Measurements from ENCODE around the gene ZNF814.
A peak's percentile ranks its signal among the peaks of the same experiment; 100 is the strongest.
"Not testable (repeated sequence)": the region's sequence is repeated elsewhere in the genome, so short reads cannot be mapped to it uniquely, and the experiment has no call there.

Gene ZNF814

DNA sequence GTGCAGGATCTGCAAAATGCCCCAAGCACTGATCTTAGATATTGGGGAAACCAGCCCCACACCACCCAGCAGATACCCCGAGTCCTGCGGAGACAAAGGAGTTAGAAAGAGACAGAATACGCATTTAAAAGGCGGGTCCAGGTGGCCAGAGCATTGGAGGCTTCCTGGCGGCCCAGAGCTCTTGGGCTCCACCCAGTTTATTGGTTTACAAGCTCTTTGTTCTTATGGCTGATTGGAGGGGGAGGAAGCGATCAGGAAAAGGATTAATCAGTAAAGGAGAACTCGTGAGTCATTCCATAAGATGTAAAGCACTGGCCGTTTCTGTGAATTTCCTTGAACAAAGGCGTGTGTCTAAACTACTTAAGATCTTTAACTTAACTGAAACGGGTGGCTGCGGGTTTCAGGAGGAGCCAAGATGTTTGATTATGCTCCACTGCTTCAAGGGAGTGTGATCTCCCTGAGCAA lies 38.3 kb downstream of the ZNF814 start:
- no peak for DNase-seq (ENCODE audit: low read depth)
- TF ChIP-seq, protein P1, sequence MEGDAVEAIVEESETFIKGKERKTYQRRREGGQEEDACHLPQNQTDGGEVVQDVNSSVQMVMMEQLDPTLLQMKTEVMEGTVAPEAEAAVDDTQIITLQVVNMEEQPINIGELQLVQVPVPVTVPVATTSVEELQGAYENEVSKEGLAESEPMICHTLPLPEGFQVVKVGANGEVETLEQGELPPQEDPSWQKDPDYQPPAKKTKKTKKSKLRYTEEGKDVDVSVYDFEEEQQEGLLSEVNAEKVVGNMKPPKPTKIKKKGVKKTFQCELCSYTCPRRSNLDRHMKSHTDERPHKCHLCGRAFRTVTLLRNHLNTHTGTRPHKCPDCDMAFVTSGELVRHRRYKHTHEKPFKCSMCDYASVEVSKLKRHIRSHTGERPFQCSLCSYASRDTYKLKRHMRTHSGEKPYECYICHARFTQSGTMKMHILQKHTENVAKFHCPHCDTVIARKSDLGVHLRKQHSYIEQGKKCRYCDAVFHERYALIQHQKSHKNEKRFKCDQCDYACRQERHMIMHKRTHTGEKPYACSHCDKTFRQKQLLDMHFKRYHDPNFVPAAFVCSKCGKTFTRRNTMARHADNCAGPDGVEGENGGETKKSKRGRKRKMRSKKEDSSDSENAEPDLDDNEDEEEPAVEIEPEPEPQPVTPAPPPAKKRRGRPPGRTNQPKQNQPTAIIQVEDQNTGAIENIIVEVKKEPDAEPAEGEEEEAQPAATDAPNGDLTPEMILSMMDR (IDR thresholded peaks at IDR 0.05; ENCODE audit: low read depth, low read length, missing control alignments), result no peak
- H3K4me3 ChIP-seq (ENCODE audit: low read depth, low read length), result peak overlapping the region; percentile 66
- in situ Hi-C loops (cut with HindIII; ENCODE audit: low sequenced_read_pairs), result no loop called here

DNA sequence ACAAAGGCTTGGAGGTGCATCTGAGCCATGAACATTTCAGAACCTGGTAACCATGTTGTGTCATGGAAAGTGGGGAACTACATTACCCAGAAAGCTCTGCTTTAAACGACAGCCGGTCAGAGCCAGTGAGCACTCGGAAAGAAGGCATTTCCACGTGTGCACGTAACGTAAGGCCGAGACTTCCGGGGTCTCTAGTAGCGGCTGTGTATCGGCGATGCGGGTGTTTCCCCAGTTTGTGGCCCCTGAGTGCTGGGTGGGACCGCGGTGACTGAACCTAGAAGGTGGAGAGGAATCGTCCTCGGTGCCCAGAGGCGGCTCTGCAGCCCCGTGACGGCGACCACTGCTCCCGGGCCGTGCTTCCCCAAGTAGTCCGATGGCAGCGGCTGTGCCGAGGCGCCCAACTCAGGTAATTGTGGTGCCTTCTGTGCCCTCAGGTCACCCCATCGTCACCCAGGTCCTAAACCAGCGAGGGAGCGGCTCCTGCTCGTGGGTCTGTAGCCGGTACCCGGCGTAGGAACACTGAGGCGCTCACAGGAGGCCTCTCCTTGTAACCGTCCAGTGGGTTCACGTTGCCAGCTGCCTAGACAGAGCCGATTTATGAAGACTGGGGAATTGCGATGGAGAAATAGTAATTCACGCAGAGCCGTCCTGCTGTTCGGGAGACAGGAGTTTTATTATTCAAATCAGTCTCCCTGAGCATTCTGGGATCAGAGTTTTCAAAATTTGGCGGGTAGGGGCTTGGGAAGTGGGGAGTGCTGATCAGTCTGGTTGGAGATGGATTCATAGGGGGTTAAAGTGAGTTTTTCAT lies 39.0 kb downstream of the ZNF814 start, which contains the start of gene ZNF587:
TSS of gene ZNF587 (plus strand) at position 194 of the 808 bp plus-strand sequence. CDS start at position 374, 180 bp downstream.
- DNase-seq (ENCODE audit: low read depth), result peak; percentile 59
- in situ Hi-C loops (cut with HindIII; ENCODE audit: low sequenced_read_pairs), result not testable (repeated sequence)
- peak within 1 kb of the TSS; percentile 66 for H3K4me3 ChIP-seq (ENCODE audit: low read depth, low read length)

DNA sequence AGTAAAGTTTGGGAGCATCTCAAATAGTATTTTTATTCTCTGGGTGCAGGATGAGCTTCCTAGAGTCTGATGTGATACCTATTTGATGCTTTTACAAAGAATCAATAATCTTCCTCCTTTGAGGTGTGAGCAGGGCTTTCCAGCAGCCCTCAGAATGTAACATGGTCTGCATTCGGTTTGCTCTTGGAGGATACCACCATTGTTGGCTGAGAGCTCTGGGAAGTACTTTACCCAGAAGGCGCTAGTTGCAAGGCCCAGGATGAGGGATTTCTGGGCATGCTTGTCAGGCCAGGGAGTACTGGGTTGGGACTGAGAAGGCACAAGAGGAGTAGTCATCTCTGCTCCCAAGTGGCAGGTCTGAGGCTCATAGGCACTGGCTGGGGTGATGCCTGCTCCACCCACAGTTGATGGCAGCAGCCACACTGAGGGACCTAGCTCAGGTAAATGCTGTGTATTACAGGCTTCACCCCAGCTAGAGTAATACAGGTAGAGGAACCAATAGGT lies 39.6 kb downstream of the ZNF814 start:
- in situ Hi-C loops (cut with HindIII; ENCODE audit: low sequenced_read_pairs); DNase-seq (ENCODE audit: low read depth): not testable (repeated sequence)
- H3K4me3 ChIP-seq (ENCODE audit: low read depth, low read length), result peak overlapping the region; percentile 66

DNA sequence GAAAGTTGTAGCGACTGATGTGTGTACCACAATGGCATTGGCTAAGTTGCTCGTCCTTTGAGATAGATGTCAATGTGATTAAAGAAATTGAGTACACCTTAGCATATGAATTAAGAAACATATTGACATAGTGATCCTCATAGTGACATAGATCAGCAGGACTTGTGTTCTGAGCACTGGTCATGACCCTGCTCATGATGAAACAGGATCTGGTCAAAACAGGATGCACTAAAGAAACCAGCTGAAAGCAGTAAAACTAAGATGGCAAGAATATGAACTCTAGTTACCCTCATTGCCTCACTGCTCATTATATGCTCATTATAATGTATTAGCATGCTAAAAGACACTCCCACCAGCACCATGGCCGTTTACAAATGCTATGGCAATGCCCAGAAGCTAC lies 41.7 kb downstream of the ZNF814 start:
- in situ Hi-C loops (cut with HindIII; ENCODE audit: low sequenced_read_pairs); DNase-seq (ENCODE audit: low read depth); H3K4me3 ChIP-seq (ENCODE audit: low read depth, low read length): not testable (repeated sequence)

DNA sequence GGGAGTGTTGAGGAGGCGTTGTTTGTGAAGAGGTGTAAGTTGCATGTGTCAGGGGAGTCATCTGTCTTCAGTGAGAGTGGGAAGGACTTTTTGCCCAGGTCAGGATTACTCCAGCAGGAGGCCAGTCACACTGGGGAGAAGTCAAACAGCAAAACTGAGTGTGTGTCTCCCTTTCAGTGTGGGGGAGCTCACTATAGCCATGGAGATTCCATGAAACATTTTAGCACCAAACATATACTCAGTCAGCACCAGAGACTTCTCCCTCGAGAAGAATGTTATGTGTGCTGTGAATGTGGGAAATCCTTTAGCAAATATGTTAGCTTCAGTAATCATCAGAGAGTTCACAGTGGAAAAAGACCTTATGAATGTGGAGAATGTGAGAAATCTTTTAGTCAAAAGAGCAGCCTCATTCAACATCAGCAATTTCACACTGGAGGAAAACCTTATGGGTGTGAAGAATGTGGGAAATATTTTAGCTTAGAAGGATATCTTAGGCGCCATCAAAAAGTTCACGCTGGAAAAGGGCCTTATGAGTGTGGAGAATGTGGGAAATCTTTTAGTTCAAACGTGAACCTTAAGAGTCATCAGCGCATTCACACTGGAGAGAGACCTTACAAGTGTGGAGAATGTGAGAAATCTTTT lies 47.6 kb downstream of the ZNF814 start:
- no peak for DNase-seq (ENCODE audit: low read depth)
- no peak overlapping the region for H3K4me3 ChIP-seq (ENCODE audit: low read depth, low read length)
- TF ChIP-seq, protein P1 (IDR thresholded peaks at IDR 0.05; ENCODE audit: low read depth, low read length, missing control alignments), result no peak
- in situ Hi-C loops (cut with HindIII; ENCODE audit: low sequenced_read_pairs), result no loop called here

DNA sequence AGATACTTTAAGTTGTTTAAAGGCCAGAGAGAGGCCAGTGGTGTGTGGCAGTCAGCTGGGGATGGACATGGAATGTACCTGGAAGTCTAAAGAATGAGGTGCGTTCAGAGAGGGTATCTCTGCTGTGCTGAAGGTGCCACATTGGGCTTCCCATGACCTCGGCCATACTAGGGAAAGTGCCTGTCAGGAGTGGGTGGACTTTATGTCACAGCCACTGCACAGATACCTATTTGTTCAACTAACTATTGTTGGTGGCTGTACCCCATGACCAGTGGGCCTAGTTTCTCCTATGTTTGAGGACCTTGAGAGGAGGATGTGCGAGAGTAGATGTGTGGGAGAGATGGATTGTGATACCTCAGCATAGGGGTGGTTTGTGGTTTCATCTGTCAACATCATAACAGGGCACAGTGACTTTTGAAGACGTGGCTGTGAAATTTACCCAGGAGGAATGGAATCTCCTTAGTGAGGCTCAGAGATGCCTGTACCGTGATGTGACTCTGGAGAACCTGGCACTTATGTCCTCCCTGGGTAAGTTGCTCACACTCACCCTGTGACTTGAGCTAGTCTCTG lies 50.1 kb downstream of the ZNF814 start:
- H3K4me3 ChIP-seq (ENCODE audit: low read depth, low read length); DNase-seq (ENCODE audit: low read depth); in situ Hi-C loops (cut with HindIII; ENCODE audit: low sequenced_read_pairs): not testable (repeated sequence)

DNA sequence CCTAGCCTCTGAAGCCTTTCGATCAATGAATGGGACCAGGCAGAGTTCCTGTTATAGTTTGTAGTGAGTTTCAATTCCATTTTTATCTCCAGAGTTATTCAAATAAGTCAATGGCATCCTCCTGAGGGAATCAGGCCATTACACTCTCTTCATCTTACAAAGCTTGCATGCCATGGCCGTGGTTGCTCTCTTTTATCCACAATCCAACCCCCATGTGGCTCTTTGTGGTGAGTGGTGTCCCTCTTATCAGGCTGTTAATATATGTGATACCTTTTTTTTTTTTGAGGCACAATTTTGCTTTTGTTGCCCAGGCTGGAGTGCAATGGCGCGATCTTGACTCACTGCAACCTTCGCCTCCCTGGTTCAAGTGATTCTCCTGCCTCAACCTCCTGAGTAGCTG lies 51.8 kb downstream of the ZNF814 start:
- H3K4me3 ChIP-seq (ENCODE audit: low read depth, low read length); in situ Hi-C loops (cut with HindIII; ENCODE audit: low sequenced_read_pairs); DNase-seq (ENCODE audit: low read depth): not testable (repeated sequence)

DNA sequence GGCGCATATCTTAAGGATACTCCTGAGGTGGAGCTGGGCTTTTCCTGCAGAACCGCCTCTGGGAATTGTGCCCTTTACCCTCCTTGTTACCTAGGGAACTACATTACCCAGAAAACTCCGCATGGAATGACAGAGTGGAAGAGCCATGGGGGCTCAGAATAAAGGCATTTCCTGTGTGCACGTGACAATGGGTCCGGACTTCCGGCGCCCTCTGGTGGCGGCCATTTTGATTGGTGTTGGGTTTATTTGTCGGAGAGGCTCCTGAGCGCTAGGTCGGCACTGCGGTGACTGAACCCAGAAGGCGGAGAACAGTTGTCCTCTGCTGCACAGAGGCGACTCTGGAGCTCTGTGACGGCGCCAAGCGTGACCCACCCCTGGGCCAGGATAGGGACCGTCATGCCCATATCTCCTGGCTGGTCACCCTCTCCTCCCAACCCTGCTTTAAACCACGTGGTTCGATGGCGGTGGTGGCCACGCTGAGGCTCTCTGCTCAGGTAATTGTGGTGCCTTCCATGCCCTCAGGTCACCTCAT lies 58.7 kb downstream of the ZNF814 start, which contains the start of gene ZNF587B:
TSS of gene ZNF587B (plus strand) at position 229 of the 532 bp plus-strand sequence. CDS start at position 459, 230 bp downstream.
- H3K4me3 ChIP-seq (ENCODE audit: low read depth, low read length), result peak within 1 kb of the TSS; percentile 50
- TF ChIP-seq, protein P1 (IDR thresholded peaks at IDR 0.05; ENCODE audit: low read depth, low read length, missing control alignments), result peak; percentile 48
- in situ Hi-C loops (cut with HindIII; ENCODE audit: low sequenced_read_pairs), result no loop called here
- peak; percentile 44 for DNase-seq (ENCODE audit: low read depth)

DNA sequence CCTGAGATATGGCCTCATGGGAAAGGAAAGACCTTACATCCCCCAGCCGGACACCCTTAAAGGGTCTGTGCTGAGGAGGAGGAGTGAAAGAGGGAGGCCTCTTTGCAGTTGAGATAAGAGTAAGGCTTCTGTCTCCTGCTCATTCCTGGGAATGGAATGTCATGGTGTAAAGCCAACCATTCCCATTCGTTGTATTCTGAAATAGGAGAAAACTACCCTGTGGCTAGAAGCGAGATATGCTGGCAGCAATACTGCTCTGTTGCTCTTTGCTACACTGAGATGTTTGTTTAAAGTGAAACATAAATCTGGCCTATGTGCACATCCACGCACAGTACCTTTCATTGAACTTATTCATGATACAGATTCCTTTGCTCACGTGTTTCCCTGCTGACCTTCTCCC lies 59.5 kb downstream of the ZNF814 start:
- in situ Hi-C loops (cut with HindIII; ENCODE audit: low sequenced_read_pairs), result no loop called here
- H3K4me3 ChIP-seq (ENCODE audit: low read depth, low read length), result no peak overlapping the region
- no peak for DNase-seq (ENCODE audit: low read depth)
- TF ChIP-seq, protein P1 (IDR thresholded peaks at IDR 0.05; ENCODE audit: low read depth, low read length, missing control alignments), result no peak

All from astrocyte of the cerebellum (primary cell).